Stimulated activated CD4-positive, alpha-beta T cell treated with anti-CD3 and anti-CD28 coated beads, TNF-alpha, amount 100 ng/mL, for 48 hours (primary cell): Measurements from ENCODE around the gene CPA3.

Experiments used
- DNase-seq, 3 donors: peaks; one replicate each; pipeline ENCODE4 v3.0.0-alpha.2; 2020; ENCODE audit warnings: low read depth in 3 of 3

The CPA3 gene

GRCh38 chr3:148865049-148865448 is at the start of gene CPA3:
Gene CPA3 (plus strand): TSS chr3:148865296. CDS start chr3:148865308, 12 bp downstream.
- DNase-seq: no peak

GRCh38 chr3:148815316-148816110 is 49.6 kb upstream of the CPA3 start:
- no peak for DNase-seq

- no peak for DNase-seq
Measured at GRCh38 chr3:148816427-148816826, 48.7 kb upstream of the CPA3 start.

GRCh38 chr3:148816981-148817525 is 48.0 kb upstream of the CPA3 start:
- DNase-seq: no peak

GRCh38 chr3:148820361-148821245 is 44.5 kb upstream of the CPA3 start:
- DNase-seq: no peak

- no peak for DNase-seq
Measured at GRCh38 chr3:148823026-148823425, 42.1 kb upstream of the CPA3 start.

- DNase-seq: no peak
Measured at GRCh38 chr3:148825476-148825875, 39.6 kb upstream of the CPA3 start.

GRCh38 chr3:148827585-148827984 is 37.5 kb upstream of the CPA3 start, which contains the start of gene CPB1:
Gene CPB1 (plus strand): TSS chr3:148827811. CDS start chr3:148827824, 13 bp downstream.
- DNase-seq: no peak

- no peak for DNase-seq
Measured at GRCh38 chr3:148828136-148828690, 36.9 kb upstream of the CPA3 start.

GRCh38 chr3:148829926-148830325 is 35.2 kb upstream of the CPA3 start:
- no peak for DNase-seq

- DNase-seq: no peak
Measured at GRCh38 chr3:148833223-148833622, 31.9 kb upstream of the CPA3 start.

GRCh38 chr3:148839805-148840204 is 25.3 kb upstream of the CPA3 start:
- DNase-seq: no peak

- no peak for DNase-seq
Measured at GRCh38 chr3:148840451-148840850, 24.6 kb upstream of the CPA3 start.

- DNase-seq: no peak
Measured at GRCh38 chr3:148845756-148846395, 19.2 kb upstream of the CPA3 start.

GRCh38 chr3:148847351-148847750 is 17.7 kb upstream of the CPA3 start:
- DNase-seq: no peak

- no peak for DNase-seq
Measured at GRCh38 chr3:148848410-148848809, 16.7 kb upstream of the CPA3 start.

- DNase-seq: no peak
Measured at GRCh38 chr3:148852271-148852992, 12.7 kb upstream of the CPA3 start.

GRCh38 chr3:148853076-148853475 is 12.0 kb upstream of the CPA3 start:
- no peak for DNase-seq

- DNase-seq: no peak
Measured at GRCh38 chr3:148854061-148854460, 11.0 kb upstream of the CPA3 start.

- no peak for DNase-seq
Measured at GRCh38 chr3:148856384-148856783, 8.7 kb upstream of the CPA3 start.

GRCh38 chr3:148857316-148857715 is 7.8 kb upstream of the CPA3 start:
- no peak for DNase-seq
